Measurements from ENCODE around the gene PHF21B.

Gene PHF21B

DNA sequence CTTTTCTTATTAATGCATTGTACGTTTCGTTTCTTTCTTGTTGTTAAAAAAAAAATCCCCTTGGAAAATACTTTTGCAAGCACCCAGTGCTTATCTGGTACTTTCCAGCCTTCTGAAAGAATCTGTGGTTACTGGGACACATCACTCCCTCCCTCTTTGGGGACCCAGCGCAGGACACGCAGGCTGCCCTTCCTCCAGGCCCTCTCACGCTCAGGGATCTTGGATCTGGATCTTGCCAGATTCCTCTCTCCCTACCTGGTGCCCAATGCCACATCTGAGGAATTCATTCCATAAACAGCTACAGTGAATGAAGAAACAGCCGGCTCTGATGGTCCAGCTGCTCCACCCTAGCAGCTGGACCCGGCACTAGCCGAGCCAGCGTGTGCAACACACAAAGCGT is 55.7 kb downstream of the PHF21B start:
- no peak for DNase-seq

DNA sequence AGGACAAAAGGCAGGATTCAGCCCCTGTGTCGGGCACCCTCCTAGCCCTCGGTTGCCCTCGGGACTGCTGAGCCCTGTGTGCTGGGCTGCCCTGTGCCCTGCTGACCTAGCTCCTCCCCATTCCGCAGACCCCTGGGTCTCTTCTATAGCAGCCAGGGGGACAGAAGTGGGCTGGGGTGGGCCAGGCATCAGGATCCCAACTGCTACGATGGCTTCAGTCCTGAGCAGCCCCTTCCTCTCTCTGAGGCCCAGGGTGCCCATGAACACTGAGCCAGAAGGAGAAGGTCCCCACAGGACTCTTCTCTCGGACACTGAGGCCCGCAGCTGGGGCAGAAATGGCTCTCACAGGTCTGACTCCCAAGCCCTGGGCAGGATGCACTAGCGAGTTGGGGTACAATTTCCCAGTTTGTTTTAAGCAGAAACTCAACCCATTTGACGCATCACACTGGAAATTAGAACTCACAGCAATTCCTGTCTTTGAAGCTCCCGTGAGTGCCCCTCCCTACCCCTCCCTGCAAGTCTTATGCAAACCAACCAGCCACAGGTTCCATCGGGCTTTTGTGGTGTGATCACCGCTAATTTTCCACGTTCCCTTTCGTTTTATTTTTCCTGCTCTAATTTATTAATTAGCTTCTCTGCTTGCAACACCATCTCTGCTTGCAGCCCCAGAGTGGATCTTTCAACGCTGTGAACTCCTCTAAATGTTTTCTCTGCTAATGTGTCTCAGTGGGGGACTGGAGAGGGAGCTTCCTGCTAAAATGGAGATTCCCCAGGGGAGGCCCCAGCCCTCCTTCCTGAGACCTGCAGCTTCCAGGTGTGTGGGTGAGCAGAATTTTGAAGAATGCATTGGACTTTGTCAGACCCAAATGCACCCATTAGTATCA is 56.7 kb downstream of the PHF21B start:
- no peak for DNase-seq

- no peak for DNase-seq
Observed at GRCh38 chr22:44951510-44951816, 58.3 kb downstream of the PHF21B start.

- DNase-seq, result no peak
Observed at GRCh38 chr22:44950806-44951509, 58.8 kb downstream of the PHF21B start.

- DNase-seq, result no peak
Observed at GRCh38 chr22:44947846-44948245, 62.0 kb downstream of the PHF21B start.

GRCh38 chr22:44947049-44947448 is 62.8 kb downstream of the PHF21B start:
- DNase-seq, result no peak

GRCh38 chr22:44944883-44945601 is 64.8 kb downstream of the PHF21B start:
- DNase-seq, result no peak

DNA sequence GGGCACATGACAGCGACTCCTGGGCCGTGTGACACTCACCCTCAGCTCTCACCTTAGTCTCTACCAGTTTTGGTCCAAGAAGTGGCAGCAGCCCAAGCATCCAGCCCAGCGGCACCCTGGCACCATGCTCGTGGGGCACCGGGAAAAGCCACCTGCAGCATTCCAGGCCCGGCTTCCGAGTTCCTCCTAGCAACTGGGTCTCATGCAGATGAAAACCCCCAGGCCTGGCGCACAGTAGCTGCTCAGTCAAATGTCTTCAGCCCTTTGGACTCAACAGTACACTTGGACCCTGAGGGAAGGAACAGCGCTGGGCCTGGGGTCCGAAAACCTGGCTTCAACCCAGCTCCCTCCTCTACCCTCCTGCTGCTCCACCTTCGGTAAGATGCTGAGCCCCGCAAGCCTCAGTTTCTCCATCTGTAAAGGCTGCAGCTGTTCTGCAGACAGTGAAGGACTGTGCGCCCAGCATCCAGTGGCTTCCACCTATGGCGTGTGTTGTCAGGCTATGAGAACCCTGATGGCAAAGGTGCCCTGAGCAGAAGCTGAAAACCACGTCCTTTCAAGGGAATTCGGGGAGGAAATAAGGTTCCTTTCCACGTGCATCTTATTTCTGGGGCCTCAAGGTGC is 66.0 kb downstream of the PHF21B start:
- DNase-seq, result no peak

GRCh38 chr22:44942979-44943700 is 66.7 kb downstream of the PHF21B start:
- no peak for DNase-seq

GRCh38 chr22:44942056-44942455 is 67.7 kb downstream of the PHF21B start:
- no peak for DNase-seq

DNA sequence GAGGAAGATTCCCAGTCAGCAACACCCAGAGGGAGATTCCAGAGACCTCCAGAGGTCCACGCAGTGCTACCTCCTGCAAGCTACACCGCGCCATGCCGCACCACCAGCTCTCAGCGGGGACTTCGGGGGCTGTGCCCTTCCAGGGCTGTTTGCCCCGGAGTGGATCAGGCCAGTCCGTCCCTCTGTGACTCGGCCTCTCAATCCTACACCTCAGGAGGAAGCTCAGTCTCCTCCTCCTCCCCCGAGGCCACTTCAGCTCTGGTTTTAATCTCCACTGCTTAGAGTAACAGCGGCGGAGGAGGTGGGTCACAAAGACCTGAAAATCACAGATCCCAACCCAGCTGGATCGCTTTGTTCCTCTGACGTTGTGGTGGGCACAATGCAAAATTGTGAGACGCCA is 68.6 kb downstream of the PHF21B start:
- DNase-seq, result no peak

GRCh38 chr22:44940130-44940529 is 69.7 kb downstream of the PHF21B start:
- DNase-seq, result no peak

DNA sequence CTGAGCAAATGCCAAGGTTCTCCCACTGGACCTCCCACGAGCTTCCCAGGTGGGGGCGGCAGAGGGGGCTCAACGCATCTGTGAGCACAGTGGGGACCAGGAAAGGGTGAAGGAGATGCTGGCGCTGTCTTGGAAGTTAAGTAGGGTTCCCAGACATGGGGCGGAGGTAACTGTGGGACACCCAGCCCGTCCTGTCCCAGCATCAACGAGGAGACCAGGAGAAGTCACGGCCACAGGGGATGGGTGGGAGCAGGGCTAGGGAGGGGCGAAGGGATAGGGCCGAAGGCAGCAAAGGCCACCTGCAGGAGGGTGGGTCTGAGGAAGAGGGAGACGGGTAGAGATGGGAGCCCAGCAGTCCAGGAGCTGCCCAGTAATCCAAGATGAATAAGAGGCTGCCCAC is 70.4 kb downstream of the PHF21B start:
- no peak for DNase-seq

DNA sequence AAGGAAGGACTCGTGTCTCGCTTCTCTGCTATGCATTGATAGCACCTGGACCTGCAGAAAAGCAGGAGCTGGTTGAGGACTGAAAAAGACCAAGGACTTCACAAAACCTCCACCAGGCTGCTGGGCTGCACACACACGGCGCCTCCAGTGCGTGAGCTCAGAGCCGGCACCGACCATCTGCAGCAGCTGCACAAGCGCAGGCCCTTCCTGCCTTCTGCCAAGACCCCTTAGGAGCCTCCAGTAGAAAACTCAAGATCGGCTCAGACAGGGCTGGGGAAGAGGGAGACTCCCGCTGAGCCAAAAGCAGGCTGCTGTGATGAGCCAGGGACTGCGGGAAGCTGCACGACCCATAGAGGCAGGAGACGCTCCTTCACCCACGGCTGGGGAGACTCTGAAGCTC is 70.9 kb downstream of the PHF21B start:
- DNase-seq, result no peak

- no peak for DNase-seq
Observed at GRCh38 chr22:44937216-44937615, 72.6 kb downstream of the PHF21B start.

- no peak for DNase-seq
Observed at GRCh38 chr22:44936201-44936600, 73.6 kb downstream of the PHF21B start.

- no peak for DNase-seq
Observed at GRCh38 chr22:44935724-44936123, 74.1 kb downstream of the PHF21B start.

GRCh38 chr22:44934454-44934735 is 75.4 kb downstream of the PHF21B start:
- DNase-seq, result no peak

- DNase-seq, result no peak
Observed at GRCh38 chr22:44933666-44934453, 75.9 kb downstream of the PHF21B start.

DNA sequence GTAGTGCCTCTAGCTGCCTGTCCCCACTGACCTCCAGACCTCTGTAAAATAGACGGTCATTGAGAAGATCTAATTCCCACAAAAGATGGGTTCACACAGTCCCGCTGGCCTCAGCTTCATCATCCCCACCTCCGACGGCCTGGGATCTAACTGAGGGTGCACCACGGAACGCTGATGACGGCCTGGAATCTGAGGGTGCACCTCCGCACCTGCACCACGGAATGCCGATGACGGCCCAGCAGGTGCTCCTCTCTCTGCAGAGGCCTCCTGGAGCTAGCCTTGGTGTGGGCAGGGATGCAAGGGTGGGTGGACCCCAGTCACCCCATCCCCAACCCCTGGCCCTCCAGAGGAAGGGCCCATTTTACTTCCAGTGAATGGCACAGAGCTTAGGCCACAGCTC is 77.3 kb downstream of the PHF21B start:
- no peak for DNase-seq

GRCh38 chr22:44931766-44932165 is 78.0 kb downstream of the PHF21B start:
- no peak for DNase-seq

- no peak for DNase-seq
Observed at GRCh38 chr22:44931077-44931540, 78.7 kb downstream of the PHF21B start.

Data from activated CD8-positive, alpha-beta memory T cell treated with anti-CD3 and anti-CD28 coated beads for 24 hours (primary cell).